Mesendoderm (in vitro differentiated cells): Measurements from ENCODE around the gene STARD9.

ENCODE experiments used
- DNase-seq: peaks from one replicate; pipeline ENCODE4 v3.0.0; 2013
- H2AK5ac ChIP-seq: 2 replicates; pipeline ENCODE4 v1.6.1; 2013; ENCODE audit warnings: low read length, inconsistent platforms
- H2BK120ac ChIP-seq: 2 replicates; pipeline ENCODE4 v1.6.1; 2013; ENCODE audit warnings: low read depth, mild to moderate bottlenecking, low read length, moderate library complexity, mixed read lengths
- H2BK15ac ChIP-seq: replicated peaks from 2 replicates; pipeline ENCODE4 v1.6.1; 2013; ENCODE audit warnings: low read depth, mild to moderate bottlenecking, moderate library complexity
- H2BK5ac ChIP-seq: 2 replicates; pipeline ENCODE4 v1.6.1; 2013; ENCODE audit warnings: low read length, inconsistent platforms
- H3K18ac ChIP-seq: 2 replicates; pipeline ENCODE4 v1.6.1; 2013; ENCODE audit warnings: mild to moderate bottlenecking, low read length, mixed read lengths
- H3K23ac ChIP-seq: one replicate; pipeline ENCODE4 v1.6.1; 2013; ENCODE audit warnings: low read length
- H3K27ac ChIP-seq: 2 replicates; pipeline ENCODE4 v1.5.1; 2013; ENCODE audit warnings: low read depth, mild to moderate bottlenecking, inconsistent platforms, low read length, moderate library complexity
- H3K27me3 ChIP-seq: 2 replicates; pipeline ENCODE4 v1.6.1; 2013; ENCODE audit warnings: low read length, control low read depth, mild to moderate bottlenecking, inconsistent platforms; ENCODE audit not compliant: insufficient read depth, poor library complexity
- H3K36me3 ChIP-seq: 2 replicates; pipeline ENCODE4 v1.6.1; 2013; ENCODE audit warnings: low read length, inconsistent platforms; ENCODE audit not compliant: control insufficient read depth, insufficient read depth
- H3K4ac ChIP-seq: one replicate; pipeline ENCODE4 v1.6.1; 2013; ENCODE audit warnings: low read depth, mild to moderate bottlenecking, low read length, moderate library complexity
- H3K4me1 ChIP-seq: 2 replicates; pipeline ENCODE4 v1.6.1; 2013; ENCODE audit warnings: low read depth, low read length, inconsistent platforms; ENCODE audit not compliant: control insufficient read depth
- H3K4me2 ChIP-seq: 2 replicates; pipeline ENCODE4 v1.6.1; 2013; ENCODE audit warnings: low read length
- H3K4me3 ChIP-seq: 2 replicates; pipeline ENCODE4 v1.5.1; 2013; ENCODE audit warnings: mild to moderate bottlenecking, low read length
- H3K56ac ChIP-seq: one replicate; pipeline ENCODE4 v1.6.1; 2013; ENCODE audit warnings: low read length
- H3K79me1 ChIP-seq: 2 replicates; pipeline ENCODE4 v1.6.1; 2013; ENCODE audit warnings: low read length, inconsistent platforms
- H3K79me2 ChIP-seq: 2 replicates; pipeline ENCODE4 v1.6.1; 2013; ENCODE audit warnings: mild to moderate bottlenecking, low read length; ENCODE audit not compliant: control insufficient read depth, insufficient read depth
- H3K9ac ChIP-seq: 2 replicates; pipeline ENCODE4 v1.6.1; 2013; ENCODE audit warnings: low read length, inconsistent platforms
- H4K5ac ChIP-seq: one replicate; pipeline ENCODE4 v1.6.1; 2013; ENCODE audit warnings: low read length
- H4K8ac ChIP-seq: one replicate; pipeline ENCODE4 v1.6.1; 2013; ENCODE audit warnings: low read depth, mild to moderate bottlenecking, control low read depth, low read length, moderate library complexity
- WGBS: extraction: QIAGEN DNeasy Blood & Tissue Kit; methylation state at CpG from one replicate; pipeline ENCODE4 v1.1.7; 2013; ENCODE audit warnings: low lambda C conversion rate, missing lambda C conversion rate; ENCODE audit not compliant: insufficient coverage; ENCODE audit errors: extremely low coverage; 5-methylcytosine and 5-hydroxymethylcytosine counted together

STARD9 gene

GRCh38 chr15:42665827-42666226 lies 90.4 kb downstream of the STARD9 start:
- H3K27ac ChIP-seq: no peak overlapping the region
- H3K27me3 ChIP-seq: no peaks in the 10 kb centered on the region
- H3K4me1 ChIP-seq: no peaks in the 10 kb centered on the region
- H4K5ac ChIP-seq: no peak overlapping the region
- no peak overlapping the region for H3K56ac ChIP-seq
- H2AK5ac ChIP-seq: no peak overlapping the region
- no peak overlapping the region for H3K23ac ChIP-seq
- peaks cover 1% of the 10 kb centered on the region for H3K36me3 ChIP-seq
- WGBS: no CpG with 5 or more reads among the region's 3 CpGs
- no peak overlapping the region for H2BK5ac ChIP-seq
- no peak overlapping the region for H3K18ac ChIP-seq
- no peak overlapping the region for H3K4ac ChIP-seq
- H4K8ac ChIP-seq: no peak overlapping the region
- no peaks in the 10 kb centered on the region for H3K79me1 ChIP-seq
- H2BK15ac ChIP-seq: no peak overlapping the region
- no peak overlapping the region for H3K9ac ChIP-seq
- H3K4me3 ChIP-seq: no peak overlapping the region
- no peak overlapping the region for H3K4me2 ChIP-seq
- H3K79me2 ChIP-seq: no peaks in the 10 kb centered on the region
- H2BK120ac ChIP-seq: no peak overlapping the region
- DNase-seq: peak; percentile 96

- Histone ChIP-seq H3K23ac (no peak overlapping the region), H4K5ac (no peak overlapping the region), H3K4me1 (no peaks in the 10 kb centered on the region), H3K4me2 (no peak overlapping the region), H3K27ac (no peak overlapping the region), H3K4me3 (no peak overlapping the region), H3K56ac (no peak overlapping the region), H3K79me2 (no peaks in the 10 kb centered on the region), H3K79me1 (no peaks in the 10 kb centered on the region), H2BK5ac (no peak overlapping the region), H2BK15ac (no peak overlapping the region), H3K4ac (no peak overlapping the region), H2BK120ac (no peak overlapping the region), H4K8ac (no peak overlapping the region), H3K27me3 (no peaks in the 10 kb centered on the region), H2AK5ac (no peak overlapping the region), H3K9ac (no peak overlapping the region), H3K18ac (no peak overlapping the region), H3K36me3 (peaks cover 1% of the 10 kb centered on the region)
- WGBS: no CpG with 5 or more reads among the region's 1 CpG
- DNase-seq: no peak
Observed at GRCh38 chr15:42667855-42668254, 92.4 kb downstream of the STARD9 start.

DNA sequence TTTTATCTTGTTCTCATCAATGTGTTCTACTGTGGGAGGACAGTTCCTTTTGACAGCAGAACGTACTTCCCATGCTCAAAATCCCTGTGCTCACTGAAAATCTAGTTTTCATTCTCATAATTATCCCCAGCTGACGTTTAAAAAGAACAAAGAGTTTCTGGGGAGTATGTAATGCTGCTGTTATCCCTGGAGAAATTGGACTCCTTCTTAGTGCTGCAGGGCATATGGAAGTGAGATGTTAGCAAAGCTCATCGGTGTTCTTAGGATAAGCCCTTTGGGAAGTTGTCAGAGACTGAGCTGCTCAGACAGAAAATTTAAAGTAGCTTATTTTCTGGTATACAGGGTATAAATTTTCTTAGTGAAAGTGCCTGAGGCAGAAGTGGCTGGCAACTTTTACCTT lies 95.0 kb downstream of the STARD9 start:
- H3K18ac ChIP-seq: no peak overlapping the region
- H4K5ac ChIP-seq: no peak overlapping the region
- WGBS: no CpG with 5 or more reads among the region's 3 CpGs
- no peak overlapping the region for H4K8ac ChIP-seq
- H3K23ac ChIP-seq: no peak overlapping the region
- no peak overlapping the region for H2BK15ac ChIP-seq
- peaks cover 1% of the 10 kb centered on the region for H3K36me3 ChIP-seq
- no peak for DNase-seq
- H2BK120ac ChIP-seq: no peak overlapping the region
- H3K79me1 ChIP-seq: no peaks in the 10 kb centered on the region
- no peaks in the 10 kb centered on the region for H3K79me2 ChIP-seq
- no peak overlapping the region for H3K27ac ChIP-seq
- no peak overlapping the region for H3K4ac ChIP-seq
- no peak overlapping the region for H3K56ac ChIP-seq
- H3K27me3 ChIP-seq: no peaks in the 10 kb centered on the region
- H3K4me3 ChIP-seq: no peak overlapping the region
- no peak overlapping the region for H2AK5ac ChIP-seq
- no peak overlapping the region for H3K4me2 ChIP-seq
- no peaks in the 10 kb centered on the region for H3K4me1 ChIP-seq
- no peak overlapping the region for H2BK5ac ChIP-seq
- H3K9ac ChIP-seq: no peak overlapping the region

DNA sequence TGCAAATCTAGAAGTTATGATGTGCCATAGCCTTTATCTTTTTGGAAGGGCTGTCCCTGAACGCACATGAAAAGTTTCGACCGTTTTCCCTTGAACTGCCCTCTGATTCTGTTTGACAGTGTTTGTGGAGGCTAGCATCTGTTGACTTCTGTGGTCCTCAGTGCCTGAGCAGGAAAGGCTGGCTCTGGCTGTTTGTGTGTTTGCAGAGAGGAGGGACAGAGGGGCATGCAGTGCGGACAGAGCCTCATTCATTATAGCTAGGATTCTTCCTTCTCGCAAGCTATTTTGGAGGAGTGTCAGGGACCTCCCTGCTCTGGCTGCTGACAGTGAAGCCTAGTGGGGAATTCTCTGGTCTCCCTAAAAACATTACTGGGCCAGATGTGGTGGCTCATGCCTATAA lies 97.0 kb downstream of the STARD9 start:
- H3K36me3 ChIP-seq: no peaks in the 10 kb centered on the region
- DNase-seq: no peak
- no peak overlapping the region for H3K4ac ChIP-seq
- H2BK15ac ChIP-seq: no peak overlapping the region
- H2AK5ac ChIP-seq: no peak overlapping the region
- no peaks in the 10 kb centered on the region for H3K4me1 ChIP-seq
- H3K27me3 ChIP-seq: no peaks in the 10 kb centered on the region
- H3K4me2 ChIP-seq: no peak overlapping the region
- WGBS: no CpG with 5 or more reads among the region's 5 CpGs
- H3K18ac ChIP-seq: no peak overlapping the region
- H3K56ac ChIP-seq: no peak overlapping the region
- no peaks in the 10 kb centered on the region for H3K79me1 ChIP-seq
- H3K27ac ChIP-seq: no peak overlapping the region
- H4K5ac ChIP-seq: no peak overlapping the region
- H2BK5ac ChIP-seq: no peak overlapping the region
- H3K4me3 ChIP-seq: no peak overlapping the region
- H3K9ac ChIP-seq: no peak overlapping the region
- H2BK120ac ChIP-seq: no peak overlapping the region
- H3K23ac ChIP-seq: no peak overlapping the region
- H3K79me2 ChIP-seq: no peaks in the 10 kb centered on the region
- H4K8ac ChIP-seq: no peak overlapping the region

DNA sequence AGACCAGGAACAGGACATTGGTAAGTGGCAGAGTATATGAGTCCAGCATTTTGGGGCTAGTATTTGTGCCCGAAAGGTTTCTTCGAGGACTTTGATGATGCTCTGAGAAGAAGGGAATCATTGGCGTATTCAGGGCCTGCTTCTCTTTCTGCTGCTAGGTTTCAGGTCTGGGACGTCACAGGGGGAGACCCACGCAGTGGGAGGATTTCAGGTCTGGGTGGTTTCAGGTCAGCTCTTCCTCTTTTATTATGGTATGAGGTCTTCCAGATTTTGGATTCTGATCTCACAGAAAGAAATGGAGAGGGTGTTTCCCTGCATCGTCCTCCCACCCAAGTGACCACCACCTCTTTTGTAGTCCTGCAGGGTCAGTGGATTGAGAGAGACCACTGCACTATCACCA lies 99.1 kb downstream of the STARD9 start:
- Histone ChIP-seq H3K56ac (no peak overlapping the region), H3K4me3 (no peak overlapping the region), H2BK15ac (no peak overlapping the region), H3K4me1 (no peaks in the 10 kb centered on the region), H3K79me2 (no peaks in the 10 kb centered on the region), H2BK5ac (no peak overlapping the region), H3K27me3 (no peaks in the 10 kb centered on the region), H3K23ac (no peak overlapping the region), H3K79me1 (no peaks in the 10 kb centered on the region), H3K27ac (no peak overlapping the region), H2BK120ac (no peak overlapping the region), H3K9ac (no peak overlapping the region), H3K4ac (no peak overlapping the region), H3K36me3 (no peaks in the 10 kb centered on the region), H4K8ac (no peak overlapping the region), H3K4me2 (no peak overlapping the region), H2AK5ac (no peak overlapping the region), H3K18ac (no peak overlapping the region), H4K5ac (no peak overlapping the region)
- no CpG with 5 or more reads among the region's 6 CpGs for WGBS
- DNase-seq: no peak

GRCh38 chr15:42675021-42675420 lies 99.6 kb downstream of the STARD9 start:
- H3K79me2 ChIP-seq: no peaks in the 10 kb centered on the region
- no CpG with 5 or more reads among the region's 1 CpG for WGBS
- no peak overlapping the region for H4K8ac ChIP-seq
- no peaks in the 10 kb centered on the region for H3K79me1 ChIP-seq
- H4K5ac ChIP-seq: no peak overlapping the region
- H3K27ac ChIP-seq: no peak overlapping the region
- no peak overlapping the region for H3K56ac ChIP-seq
- no peak overlapping the region for H3K4me2 ChIP-seq
- no peaks in the 10 kb centered on the region for H3K36me3 ChIP-seq
- no peak overlapping the region for H2AK5ac ChIP-seq
- no peak overlapping the region for H3K18ac ChIP-seq
- H3K27me3 ChIP-seq: no peaks in the 10 kb centered on the region
- no peak overlapping the region for H3K23ac ChIP-seq
- no peak overlapping the region for H2BK5ac ChIP-seq
- DNase-seq: no peak
- no peak overlapping the region for H3K4me3 ChIP-seq
- no peak overlapping the region for H3K4ac ChIP-seq
- no peak overlapping the region for H2BK15ac ChIP-seq
- H3K4me1 ChIP-seq: no peaks in the 10 kb centered on the region
- H3K9ac ChIP-seq: no peak overlapping the region
- no peak overlapping the region for H2BK120ac ChIP-seq
